ENCODE data around the gene MFGE8. TPM values are rescaled to one million over a fixed set of nuclear protein-coding genes. Genes with fewer than 3 reads are reported as not detected.
"Not testable (repeated sequence)": the region's sequence is repeated elsewhere in the genome, so short reads cannot be mapped to it uniquely, and the experiment has no call there.

MFGE8 gene
- 111 TPM for total RNA-seq

- peak; percentile 57 for DNase-seq (ENCODE audit: low spot score)
Measured at GRCh38 chr15:88913017-88913849, at the start of gene MFGE8. Gene MFGE8 (minus strand): TSS chr15:88913379. CDS start chr15:88913319, 60 bp downstream.

DNA sequence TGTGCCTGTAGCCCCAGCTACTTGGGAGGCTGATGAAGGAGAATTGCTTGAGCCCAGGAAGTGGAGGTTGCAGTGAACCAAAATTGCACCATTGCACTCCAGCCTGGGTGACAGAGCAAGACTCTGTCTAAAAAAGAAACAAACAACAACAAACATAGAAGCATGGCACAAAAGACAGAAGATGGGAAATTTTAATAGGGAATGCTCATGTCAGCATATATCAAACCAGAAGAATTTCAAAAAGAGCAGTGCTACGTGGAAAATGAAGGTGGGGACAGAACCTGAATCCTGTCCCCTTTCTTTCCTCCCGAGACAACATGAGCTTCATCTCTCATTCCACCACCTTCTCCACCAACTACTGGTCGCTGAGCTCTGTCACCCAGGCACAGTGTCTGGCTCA, 46.3 kb upstream of the MFGE8 start:
- no peak for DNase-seq (ENCODE audit: low spot score)

- no peak for DNase-seq (ENCODE audit: low spot score)
Measured at GRCh38 chr15:88956906-88957305, 43.7 kb upstream of the MFGE8 start.

DNA sequence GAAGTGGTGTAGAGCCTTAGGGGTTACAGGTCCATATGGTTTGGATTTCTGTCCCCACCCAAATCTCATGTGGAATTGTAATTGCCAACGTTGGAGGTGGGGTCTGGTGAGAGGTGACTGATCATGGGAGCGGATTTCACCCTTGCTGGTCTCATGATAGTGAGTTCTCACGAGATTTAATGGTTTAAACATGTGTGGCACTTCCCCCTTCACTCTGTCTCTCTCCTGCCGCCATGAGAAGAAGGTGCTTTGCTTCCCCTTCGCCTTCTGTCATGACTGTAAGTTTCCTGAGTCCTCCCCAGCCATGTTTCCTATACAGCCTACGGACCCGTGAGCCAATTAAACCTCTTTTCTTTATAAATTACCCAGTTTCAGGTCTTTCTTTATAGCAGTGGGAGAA, 43.1 kb upstream of the MFGE8 start:
- DNase-seq (ENCODE audit: low spot score): no peak

DNA sequence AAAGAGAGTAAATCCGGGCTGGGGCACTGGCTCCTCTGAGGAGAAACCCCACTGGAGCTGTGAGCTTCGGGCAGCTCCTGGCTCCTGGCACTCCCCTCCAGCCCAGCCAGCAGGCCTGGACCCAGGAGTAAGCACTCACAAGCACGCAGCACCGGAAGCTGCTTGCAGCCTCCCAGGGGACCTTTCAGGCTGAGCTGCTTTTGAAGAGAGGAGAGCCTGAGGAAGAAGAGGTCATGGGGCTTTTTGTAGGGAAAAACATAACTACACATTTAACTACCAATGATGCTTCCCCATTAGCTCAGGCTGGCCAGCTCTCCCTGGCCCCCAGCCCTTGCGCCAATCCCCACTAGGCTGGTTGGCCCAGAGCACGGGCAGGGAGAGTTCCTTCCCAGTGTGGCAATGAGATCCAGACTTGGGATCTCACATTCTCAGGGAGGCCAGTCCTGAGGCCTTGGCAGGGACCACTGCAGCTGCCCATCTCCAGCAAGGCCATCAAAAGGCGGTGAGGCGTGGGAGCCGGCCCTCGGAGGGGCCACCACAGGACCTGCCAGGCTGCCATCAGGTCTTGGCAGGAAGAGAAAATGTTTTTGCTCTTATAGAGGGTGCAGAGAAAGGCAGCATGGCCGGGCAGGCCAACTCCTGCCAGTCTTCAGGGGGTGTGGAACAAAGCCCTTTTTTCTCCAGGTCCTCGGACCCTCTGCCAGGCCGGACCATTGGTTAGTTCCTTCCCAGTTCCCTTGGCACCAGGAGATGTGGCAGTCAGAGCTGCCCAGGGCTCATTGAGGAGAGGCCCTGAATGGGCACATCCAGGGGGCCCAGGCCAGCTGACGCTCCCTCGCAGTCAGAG, 41.5 kb upstream of the MFGE8 start:
- DNase-seq (ENCODE audit: low spot score): no peak

DNA sequence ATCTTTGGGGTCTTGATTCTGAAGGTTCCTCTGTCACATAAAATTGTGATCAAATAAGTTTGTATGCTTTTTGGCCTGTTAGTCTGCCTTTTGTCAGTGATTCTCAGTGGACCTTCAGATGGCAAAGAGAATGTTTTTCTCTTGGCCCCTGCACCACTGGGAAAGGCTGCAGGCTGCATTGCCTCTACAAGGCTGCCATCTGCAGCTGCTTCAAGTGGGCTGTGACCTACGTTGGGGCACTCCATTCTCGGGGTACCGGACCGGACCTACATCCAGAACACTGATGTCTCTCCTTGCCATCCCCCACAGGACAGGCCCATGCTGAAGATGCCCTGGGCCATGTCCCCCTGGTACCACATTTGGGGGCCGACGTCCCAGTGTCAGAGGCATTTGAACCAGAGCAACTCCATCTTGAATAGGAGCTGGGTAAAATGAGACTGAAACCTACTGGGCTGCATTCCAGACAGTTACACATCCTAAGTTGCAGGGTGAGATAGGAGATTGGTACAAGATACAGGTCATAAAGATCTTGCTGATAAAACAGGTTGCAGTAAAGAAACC, 37.5 kb upstream of the MFGE8 start:
- DNase-seq (ENCODE audit: low spot score): no peak

GRCh38 chr15:88949734-88950400, 36.7 kb upstream of the MFGE8 start:
- no peak for DNase-seq (ENCODE audit: low spot score)

- DNase-seq (ENCODE audit: low spot score): no peak
Measured at GRCh38 chr15:88940110-88940675, 27.0 kb upstream of the MFGE8 start.

DNA sequence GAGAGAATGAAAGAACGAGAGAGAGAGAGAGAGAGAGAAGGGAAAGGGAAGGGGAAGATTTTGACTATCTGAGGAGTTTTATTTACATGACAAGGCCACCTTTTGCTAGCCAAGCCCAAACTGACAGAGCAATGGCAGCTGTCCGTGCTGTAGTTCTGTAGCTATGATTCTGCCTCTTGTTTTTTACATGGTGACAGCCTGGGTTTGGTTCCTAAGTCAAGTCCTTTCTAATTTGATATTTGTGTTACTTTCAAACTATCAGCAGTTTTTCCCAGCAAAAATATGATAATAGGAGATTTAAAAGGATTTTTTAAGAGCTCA, 26.3 kb upstream of the MFGE8 start:
- no peak for DNase-seq (ENCODE audit: low spot score)

DNA sequence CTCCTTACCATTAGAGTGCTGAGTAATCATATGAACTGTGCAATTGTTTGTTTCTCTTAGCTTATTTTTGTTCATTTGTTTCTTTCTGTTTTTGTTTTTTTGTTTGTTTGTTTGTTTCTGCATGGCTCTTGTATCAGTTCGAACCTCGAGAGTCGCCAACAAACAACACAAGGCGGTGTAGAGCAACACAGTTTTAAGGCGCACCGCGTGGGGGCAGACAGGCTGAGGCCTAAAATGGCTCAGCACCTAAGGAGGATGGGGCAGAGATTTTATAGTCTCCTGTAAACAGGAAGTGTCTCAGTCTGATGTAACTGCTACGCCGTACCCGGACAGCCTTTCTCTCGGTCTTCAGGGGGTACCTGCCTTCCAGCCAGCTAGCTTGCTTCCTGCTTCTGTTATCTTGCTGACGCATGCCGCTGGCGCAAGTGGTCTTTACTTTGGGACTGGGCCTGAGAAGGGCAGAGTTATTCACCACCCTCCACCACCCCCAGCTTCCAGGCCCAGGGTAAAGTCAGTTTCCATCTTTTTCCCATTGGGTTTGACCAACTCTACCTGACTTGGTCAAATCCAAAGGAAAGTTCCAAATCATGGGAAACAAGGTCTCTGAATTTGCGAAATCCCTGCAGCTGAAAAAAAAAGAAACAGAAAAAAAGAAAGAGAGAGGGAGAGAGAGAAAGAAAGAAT, 25.8 kb upstream of the MFGE8 start:
- no peak for DNase-seq (ENCODE audit: low spot score)

- not testable (repeated sequence) for DNase-seq (ENCODE audit: low spot score)
Measured at GRCh38 chr15:88934449-88934848, 21.3 kb upstream of the MFGE8 start.

DNA sequence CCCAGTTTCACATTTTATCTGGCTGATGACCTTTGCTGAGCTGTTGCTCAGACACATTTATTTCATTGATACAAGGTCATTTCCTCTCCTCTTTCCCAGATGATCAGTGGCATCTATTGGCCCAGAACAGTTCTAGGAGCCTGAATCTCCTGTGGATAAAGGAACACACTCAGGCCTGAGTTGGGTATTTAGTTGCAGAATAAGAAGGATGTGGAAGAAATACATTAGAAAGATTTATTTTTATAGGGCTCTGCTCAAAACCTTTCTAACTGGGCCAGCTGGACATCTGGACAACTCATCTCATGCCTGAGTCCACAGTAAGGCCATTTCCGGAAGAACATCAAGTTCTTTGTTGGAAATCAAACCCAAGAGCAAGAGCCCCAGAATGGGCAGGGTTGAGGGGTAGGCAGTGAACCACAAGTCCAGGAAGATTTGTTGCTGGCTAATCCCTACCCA, 19.7 kb upstream of the MFGE8 start:
- no peak for DNase-seq (ENCODE audit: low spot score)

DNA sequence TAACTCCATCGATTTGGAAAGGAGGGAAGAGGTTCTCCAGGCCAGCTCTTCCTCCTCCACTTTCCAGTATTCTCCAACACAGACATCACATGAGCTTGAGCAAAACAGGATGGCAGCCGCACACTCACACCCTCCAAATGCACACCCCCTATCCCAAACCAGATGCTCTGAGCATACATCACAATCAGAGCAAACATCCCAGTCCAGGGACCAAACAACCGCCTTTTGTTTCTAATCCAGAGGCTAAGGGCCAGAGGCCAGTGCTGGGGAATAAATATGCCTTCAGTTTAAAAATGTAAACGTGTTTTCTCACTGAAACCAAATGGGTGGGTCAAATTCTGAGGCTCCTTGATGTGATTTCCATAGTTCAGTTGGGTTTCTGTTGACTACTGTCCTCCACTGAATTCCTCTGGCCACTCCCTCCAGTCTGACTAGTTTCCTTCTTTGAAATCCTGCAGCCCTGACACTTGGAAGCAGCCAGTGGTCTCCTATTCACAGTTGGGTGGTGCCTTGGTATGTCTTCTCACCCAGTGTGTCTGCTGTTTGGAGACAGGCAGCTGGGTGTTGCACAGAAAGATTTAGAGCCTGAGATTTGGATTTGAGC, 19.2 kb upstream of the MFGE8 start:
- DNase-seq (ENCODE audit: low spot score): no peak

GRCh38 chr15:88930579-88930978, 17.4 kb upstream of the MFGE8 start:
- DNase-seq (ENCODE audit: low spot score): no peak

- DNase-seq (ENCODE audit: low spot score): not testable (repeated sequence)
Measured at GRCh38 chr15:88929358-88930098, 16.3 kb upstream of the MFGE8 start.

DNA sequence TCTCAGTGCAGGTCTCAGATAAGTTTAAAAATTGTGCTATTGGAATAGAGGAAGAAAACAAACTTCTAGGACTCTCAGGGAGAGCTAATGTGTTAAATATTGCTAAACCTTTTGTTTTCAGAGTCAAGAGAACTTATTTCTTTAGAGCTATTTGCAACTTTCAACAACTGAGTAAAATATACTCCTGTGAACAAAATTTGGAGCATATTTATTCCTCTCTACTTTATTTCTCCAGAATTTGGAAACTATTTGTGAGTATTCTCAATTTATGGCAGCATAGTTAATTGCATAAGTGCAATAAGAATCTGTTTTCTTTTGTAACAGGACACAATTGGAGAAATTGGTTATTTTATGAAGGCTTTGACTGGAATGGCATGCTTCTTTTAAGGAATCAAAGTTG, 15.0 kb upstream of the MFGE8 start:
- not testable (repeated sequence) for DNase-seq (ENCODE audit: low spot score)

DNA sequence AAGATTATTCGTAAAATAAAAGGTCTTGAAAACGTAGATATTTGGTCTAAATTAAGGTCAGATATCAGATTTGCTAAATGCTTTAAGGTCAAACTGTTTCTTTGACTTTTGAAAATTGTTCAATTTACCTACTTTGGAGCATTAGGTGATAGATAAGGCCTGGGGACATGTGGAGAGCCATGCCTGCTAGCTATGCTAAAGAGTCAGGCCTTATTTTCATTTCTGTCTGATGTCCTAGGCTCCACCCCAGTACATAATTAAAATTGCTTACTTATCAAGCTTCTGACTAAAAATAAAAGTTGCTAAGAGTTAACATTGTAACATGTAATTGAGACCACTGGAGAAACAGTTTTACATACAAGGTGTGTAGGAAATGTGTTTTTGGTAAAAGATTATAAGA, 12.5 kb upstream of the MFGE8 start:
- DNase-seq (ENCODE audit: low spot score): not testable (repeated sequence)

- DNase-seq (ENCODE audit: low spot score): not testable (repeated sequence)
Measured at GRCh38 chr15:88920892-88921435, 7.8 kb upstream of the MFGE8 start.

- DNase-seq (ENCODE audit: low spot score): no peak
Measured at GRCh38 chr15:88920186-88920891, 7.2 kb upstream of the MFGE8 start.

All from mucosa of gallbladder (tissue), 1 donor.